ENCODE measurements around the gene EDEM3. TPM values are rescaled to one million over a fixed set of nuclear protein-coding genes. Genes with fewer than 3 reads are reported as not detected.

EDEM3 gene
- total and polyA plus RNA-seq, 2 of the 8 experiments (the other 6 are each of a cell fraction or from before 2014, with no cell fraction given): 1.6 to 14.0 TPM

DNA sequence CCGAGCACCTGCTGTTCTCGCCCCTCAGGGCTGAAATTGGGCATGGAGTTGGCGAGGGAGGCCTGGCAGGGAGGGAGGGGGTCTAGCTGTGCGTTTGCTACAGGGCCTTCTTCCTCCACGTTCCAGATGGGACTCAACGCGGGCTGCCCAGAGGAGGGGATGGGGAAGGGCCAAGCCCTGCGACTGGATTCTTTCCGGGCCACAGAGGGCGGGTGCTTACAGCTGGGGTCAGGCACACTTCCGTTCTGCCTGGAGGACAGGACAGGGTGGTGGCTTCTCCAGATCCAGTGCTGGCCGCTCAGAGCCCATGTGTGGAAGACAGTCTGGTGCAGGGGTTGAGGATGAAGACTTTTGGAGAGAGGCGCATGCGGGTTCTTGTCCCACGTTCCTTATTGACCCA lies 90.0 kb downstream of the EDEM3 start:
- peaks cover 0 to 3% (median under 1%) of the 10 kb centered on the region in 4 experiments; a peak in 2 of 7 replicates for H3K27me3 ChIP-seq (replicated peaks in 1 of 4; ENCODE audit: control insufficient read depth in 3 of 4, extremely low read depth in 1 of 4, insufficient read depth in 3 of 4, low read length in 3 of 4)
- no peak overlapping the region for H3K9ac ChIP-seq (replicated peaks in 1 of 4; ENCODE audit: extremely low read depth in 1 of 4, low read depth in 3 of 4, low read length in 3 of 4)
- H3K14ac ChIP-seq (ENCODE audit: insufficient read length): no peak overlapping the region
- H2BK5ac ChIP-seq (ENCODE audit: low read depth, low read length): no peak overlapping the region
- H3K56ac ChIP-seq (replicated peaks; ENCODE audit: insufficient read length, low read depth, low read length): no peak overlapping the region
- no peak overlapping the region for H3K23ac ChIP-seq (ENCODE audit: insufficient read length)
- H3K36me3 ChIP-seq (ENCODE audit: control insufficient read depth in 2 of 4, insufficient read depth in 4 of 4, low read length in 3 of 4): no peaks in the 10 kb centered on the region
- no peak overlapping the region for H2AFZ ChIP-seq (ENCODE audit: low read length)
- no peak overlapping the region; the same call in 1 of the 2 replicates for H3K18ac ChIP-seq (ENCODE audit: extremely low read depth, low read length)
- no peak overlapping the region for H2AK5ac ChIP-seq (ENCODE audit: low read depth, low read length)
- H2BK15ac ChIP-seq (ENCODE audit: low read length): 0 out of 2 replicates have a peak overlapping the region, but pooled peaks have one; percentile 31
- H3K79me1 ChIP-seq (ENCODE audit: low read depth, low read length): no peaks in the 10 kb centered on the region
- H3K4me2 ChIP-seq (ENCODE audit: insufficient read depth in 1 of 2, low read depth in 2 of 2, low read length in 2 of 2): 0 out of 4 replicates have a peak overlapping the region, but pooled peaks of 1 of the 2 experiments have one; percentile 2
- no peaks in the 10 kb centered on the region for H4K20me1 ChIP-seq (replicated peaks in 1 of 2; ENCODE audit: control insufficient read depth in 1 of 2, insufficient read depth in 2 of 2, low read length in 2 of 2)
- H2BK20ac ChIP-seq (ENCODE audit: low read length): no peak overlapping the region
- H2BK120ac ChIP-seq (replicated peaks; ENCODE audit: low read depth, low read length): no peak overlapping the region
- peak overlapping the region in 1 of 4 experiments; percentile 53; a peak in 1 of 8 replicates for H3K4me3 ChIP-seq (ENCODE audit: extremely low read depth in 1 of 4, insufficient read depth in 2 of 4, low read depth in 3 of 4, low read length in 4 of 4)
- no peaks in the 10 kb centered on the region for H3K79me2 ChIP-seq (ENCODE audit: control insufficient read depth in 1 of 2, insufficient read depth in 2 of 2, low read length in 2 of 2)
- peak overlapping the region; percentile 77; the same call in 1 of the 2 replicates for H2BK12ac ChIP-seq (ENCODE audit: low read depth, low read length)
- 84% methylated on average over 14 of the region's 15 CpGs; no CpG with 5 or more reads in 1 of the 2 experiments for WGBS, 2 experiments (ENCODE audit: extremely low coverage in 1 of 2, insufficient coverage in 1 of 2, insufficient read length in 1 of 2, insufficient replicate concordance in 2 of 2, low coverage in 1 of 2, low lambda C conversion rate in 2 of 2, missing lambda C conversion rate in 1 of 2)
- no peak overlapping the region for H3K27ac ChIP-seq (ENCODE audit: low read depth, low read length)
- peak overlapping the region; percentile 50 for H4K91ac ChIP-seq (replicated peaks; ENCODE audit: insufficient read length, low read length)
- DNase-seq (ENCODE audit: low read depth in 1 of 2, low spot score in 2 of 2) (peak in 1 of 2 experiments; percentile 55), FAIRE-seq (no peak)
- ChIA-PET CTCF (ENCODE audit: partially characterized antibody) (interaction anchor here (0.6 to 3.9 kb wide), 63 partner anchors 11 to 640 kb away, joined by 3 to 36 read pairs (median 5); partner anchors contain the start of gene C1orf21), POLR2A (ENCODE audit: partially characterized antibody) (interaction anchor here (0.9 to 1.3 kb wide), 2 partner anchors 9 to 427 kb away, joined by 3 read pairs; no protein-coding TSS in a partner anchor)
- no peaks in the 10 kb centered on the region; the same call in 1 of the 2 replicates for H3K23me2 ChIP-seq (ENCODE audit: low read depth, low read length)
- H4K5ac ChIP-seq (ENCODE audit: insufficient read length, low read depth, low read length): no peak overlapping the region
- no peaks in the 10 kb centered on the region for H3K9me3 ChIP-seq (ENCODE audit: insufficient read depth in 2 of 2, low read depth in 1 of 2, low read length in 1 of 2)
- peaks cover 5 to 20% (median 13%) of the 10 kb centered on the region in 4 experiments; a peak in 5 of 7 replicates for H3K4me1 ChIP-seq (replicated peaks in 1 of 4; ENCODE audit: control insufficient read depth in 3 of 4, insufficient read depth in 4 of 4, low read length in 3 of 4)
- H4K8ac ChIP-seq (ENCODE audit: extremely low read depth, insufficient read depth, low read length): peak overlapping the region; percentile 7; the same call in 1 of the 2 replicates
- no peak overlapping the region for H3K4ac ChIP-seq (replicated peaks; ENCODE audit: insufficient read length, low read depth, low read length)
- TF ChIP-seq RXRA (IDR thresholded peaks at IDR 0.05; ENCODE audit: insufficient read depth, low read depth, low read length) (no peak), RFX5 (IDR thresholded peaks at IDR 0.05; ENCODE audit: borderline replicate concordance, low read depth, low read length) (no peak), SUZ12 (IDR thresholded peaks at IDR 0.05; ENCODE audit: low read length) (no peak), TBP (IDR thresholded peaks at IDR 0.05; ENCODE audit: low read depth, low read length) (no peak), RAD21 (IDR thresholded peaks at IDR 0.05 in 1 of 2, conservative IDR thresholded peaks at IDR 0.05 in 1 of 2; ENCODE audit: low read depth in 2 of 2, low read length in 2 of 2) (no peak)

All from H1 (cell line).